ENCODE measurements around the gene XIRP2. TPM values are rescaled to one million over a fixed set of nuclear protein-coding genes. Genes with fewer than 3 reads are reported as not detected.

XIRP2 gene
- total and polyA plus RNA-seq, 2 of the 8 experiments (the other 6 are each of a cell fraction or from before 2014, with no cell fraction given), result 0.11 TPM; not detected in 1

- TF ChIP-seq CHD7 (IDR thresholded peaks at IDR 0.05; ENCODE audit: insufficient replicate concordance, low read length) (no peak), CTBP2 (IDR thresholded peaks at IDR 0.05; ENCODE audit: borderline replicate concordance, insufficient read depth, insufficient read length, low read length) (no peak), NRF1 (IDR thresholded peaks at IDR 0.05; ENCODE audit: low read depth, low read length) (no peak), CBX5 (IDR thresholded peaks at IDR 0.05; ENCODE audit: low read depth, low read length) (no peak)
These were observed 292.9 kb downstream of the XIRP2 start (continued) for GRCh38 chr2:167181134-167181533.

Data from H1 (cell line).